Measurements from ENCODE around the gene SLC39A11. TPM values are rescaled to one million over a fixed set of nuclear protein-coding genes. Genes with fewer than 3 reads are reported as not detected.

SLC39A11 gene
- total and polyA plus RNA-seq, 2 of the 13 experiments (the other 11 are each of a cell fraction or from before 2014, with no cell fraction given) = 17.2 to 31.5 TPM

DNA sequence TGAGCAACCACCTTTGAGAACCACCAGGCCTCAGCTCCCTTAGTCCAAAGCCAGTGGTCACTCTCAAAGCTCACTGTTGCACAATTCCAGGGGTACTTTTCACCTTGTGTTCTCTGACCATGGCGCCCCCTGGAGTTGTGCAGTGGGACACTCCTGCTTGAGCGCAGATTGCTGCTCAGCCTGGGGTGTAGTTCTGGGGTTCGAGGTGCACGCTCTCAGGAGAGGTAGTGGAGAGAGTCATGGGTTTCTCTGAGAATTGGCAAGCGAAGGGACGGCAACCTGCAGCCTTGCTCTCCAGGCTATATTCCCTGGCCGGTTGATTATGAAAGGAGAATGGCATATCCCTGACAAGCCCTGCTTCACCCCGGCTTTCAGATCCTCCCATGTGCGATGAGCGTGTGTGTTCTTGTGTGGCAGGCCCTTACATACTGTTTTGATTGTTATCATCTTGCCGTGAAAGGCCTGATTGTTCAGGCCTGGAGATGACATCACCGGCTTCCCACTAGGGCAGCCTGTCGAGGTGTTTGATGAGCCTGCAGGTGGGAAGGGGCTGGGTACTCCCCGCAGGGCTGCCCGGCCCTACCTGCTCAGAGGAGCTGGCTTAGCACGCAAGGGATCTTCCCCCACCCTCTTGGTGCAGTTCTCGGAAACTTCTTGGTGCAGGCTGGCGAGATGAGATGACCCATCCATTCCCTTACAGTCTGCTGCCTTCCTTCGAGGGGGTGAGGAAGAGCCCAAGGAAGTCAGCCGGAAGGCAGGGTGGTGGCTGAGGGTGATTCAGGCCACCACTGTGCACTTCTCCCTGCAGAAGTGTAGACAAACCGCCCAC is 431.2 kb downstream of the SLC39A11 start (continued):
- TF ChIP-seq, protein P1, sequence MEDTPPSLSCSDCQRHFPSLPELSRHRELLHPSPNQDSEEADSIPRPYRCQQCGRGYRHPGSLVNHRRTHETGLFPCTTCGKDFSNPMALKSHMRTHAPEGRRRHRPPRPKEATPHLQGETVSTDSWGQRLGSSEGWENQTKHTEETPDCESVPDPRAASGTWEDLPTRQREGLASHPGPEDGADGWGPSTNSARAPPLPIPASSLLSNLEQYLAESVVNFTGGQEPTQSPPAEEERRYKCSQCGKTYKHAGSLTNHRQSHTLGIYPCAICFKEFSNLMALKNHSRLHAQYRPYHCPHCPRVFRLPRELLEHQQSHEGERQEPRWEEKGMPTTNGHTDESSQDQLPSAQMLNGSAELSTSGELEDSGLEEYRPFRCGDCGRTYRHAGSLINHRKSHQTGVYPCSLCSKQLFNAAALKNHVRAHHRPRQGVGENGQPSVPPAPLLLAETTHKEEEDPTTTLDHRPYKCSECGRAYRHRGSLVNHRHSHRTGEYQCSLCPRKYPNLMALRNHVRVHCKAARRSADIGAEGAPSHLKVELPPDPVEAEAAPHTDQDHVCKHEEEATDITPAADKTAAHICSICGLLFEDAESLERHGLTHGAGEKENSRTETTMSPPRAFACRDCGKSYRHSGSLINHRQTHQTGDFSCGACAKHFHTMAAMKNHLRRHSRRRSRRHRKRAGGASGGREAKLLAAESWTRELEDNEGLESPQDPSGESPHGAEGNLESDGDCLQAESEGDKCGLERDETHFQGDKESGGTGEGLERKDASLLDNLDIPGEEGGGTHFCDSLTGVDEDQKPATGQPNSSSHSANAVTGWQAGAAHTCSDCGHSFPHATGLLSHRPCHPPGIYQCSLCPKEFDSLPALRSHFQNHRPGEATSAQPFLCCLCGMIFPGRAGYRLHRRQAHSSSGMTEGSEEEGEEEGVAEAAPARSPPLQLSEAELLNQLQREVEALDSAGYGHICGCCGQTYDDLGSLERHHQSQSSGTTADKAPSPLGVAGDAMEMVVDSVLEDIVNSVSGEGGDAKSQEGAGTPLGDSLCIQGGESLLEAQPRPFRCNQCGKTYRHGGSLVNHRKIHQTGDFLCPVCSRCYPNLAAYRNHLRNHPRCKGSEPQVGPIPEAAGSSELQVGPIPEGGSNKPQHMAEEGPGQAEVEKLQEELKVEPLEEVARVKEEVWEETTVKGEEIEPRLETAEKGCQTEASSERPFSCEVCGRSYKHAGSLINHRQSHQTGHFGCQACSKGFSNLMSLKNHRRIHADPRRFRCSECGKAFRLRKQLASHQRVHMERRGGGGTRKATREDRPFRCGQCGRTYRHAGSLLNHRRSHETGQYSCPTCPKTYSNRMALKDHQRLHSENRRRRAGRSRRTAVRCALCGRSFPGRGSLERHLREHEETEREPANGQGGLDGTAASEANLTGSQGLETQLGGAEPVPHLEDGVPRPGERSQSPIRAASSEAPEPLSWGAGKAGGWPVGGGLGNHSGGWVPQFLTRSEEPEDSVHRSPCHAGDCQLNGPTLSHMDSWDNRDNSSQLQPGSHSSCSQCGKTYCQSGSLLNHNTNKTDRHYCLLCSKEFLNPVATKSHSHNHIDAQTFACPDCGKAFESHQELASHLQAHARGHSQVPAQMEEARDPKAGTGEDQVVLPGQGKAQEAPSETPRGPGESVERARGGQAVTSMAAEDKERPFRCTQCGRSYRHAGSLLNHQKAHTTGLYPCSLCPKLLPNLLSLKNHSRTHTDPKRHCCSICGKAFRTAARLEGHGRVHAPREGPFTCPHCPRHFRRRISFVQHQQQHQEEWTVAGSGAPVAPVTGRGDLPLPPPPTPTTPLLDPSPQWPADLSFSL (CRISPR knock-in tag; IDR thresholded peaks at IDR 0.05) = peak; percentile 26; the same call in 1 of the 2 replicates
- TF ChIP-seq SRY (CRISPR knock-in tag; IDR thresholded peaks at IDR 0.05) = no peak
- no peak for TF ChIP-seq TOE1 (CRISPR knock-in tag; IDR thresholded peaks at IDR 0.05)
- peak; percentile 44; the same call in 1 of the 2 replicates for TF ChIP-seq FOXK1 (CRISPR knock-in tag; IDR thresholded peaks at IDR 0.05; ENCODE audit: borderline replicate concordance, low read depth)
- 0 out of 2 replicates have a peak, but pooled peaks have one; percentile 23 for TF ChIP-seq HOXA5 (CRISPR knock-in tag; IDR thresholded peaks at IDR 0.05)
- TF ChIP-seq PRMT3 (CRISPR knock-in tag; IDR thresholded peaks at IDR 0.05; ENCODE audit: borderline replicate concordance, low read depth) = no peak
- no peak for TF ChIP-seq RBFOX2 (IDR thresholded peaks at IDR 0.05; ENCODE audit: low read depth, low read length)
- peak; percentile 69; the same call in 1 of the 2 replicates for TF ChIP-seq CREM (IDR thresholded peaks at IDR 0.05)
- TF ChIP-seq CREM (CRISPR knock-in tag; IDR thresholded peaks at IDR 0.05) = no peak
- TF ChIP-seq ZNF430 (CRISPR knock-in tag; IDR thresholded peaks at IDR 0.05) = 0 out of 2 replicates have a peak, but pooled peaks have one; percentile 42
- TF ChIP-seq, protein P2, sequence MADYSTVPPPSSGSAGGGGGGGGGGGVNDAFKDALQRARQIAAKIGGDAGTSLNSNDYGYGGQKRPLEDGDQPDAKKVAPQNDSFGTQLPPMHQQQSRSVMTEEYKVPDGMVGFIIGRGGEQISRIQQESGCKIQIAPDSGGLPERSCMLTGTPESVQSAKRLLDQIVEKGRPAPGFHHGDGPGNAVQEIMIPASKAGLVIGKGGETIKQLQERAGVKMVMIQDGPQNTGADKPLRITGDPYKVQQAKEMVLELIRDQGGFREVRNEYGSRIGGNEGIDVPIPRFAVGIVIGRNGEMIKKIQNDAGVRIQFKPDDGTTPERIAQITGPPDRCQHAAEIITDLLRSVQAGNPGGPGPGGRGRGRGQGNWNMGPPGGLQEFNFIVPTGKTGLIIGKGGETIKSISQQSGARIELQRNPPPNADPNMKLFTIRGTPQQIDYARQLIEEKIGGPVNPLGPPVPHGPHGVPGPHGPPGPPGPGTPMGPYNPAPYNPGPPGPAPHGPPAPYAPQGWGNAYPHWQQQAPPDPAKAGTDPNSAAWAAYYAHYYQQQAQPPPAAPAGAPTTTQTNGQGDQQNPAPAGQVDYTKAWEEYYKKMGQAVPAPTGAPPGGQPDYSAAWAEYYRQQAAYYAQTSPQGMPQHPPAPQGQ (CRISPR knock-in tag; IDR thresholded peaks at IDR 0.05; ENCODE audit: borderline replicate concordance) = no peak
- TF ChIP-seq SAP130 (CRISPR knock-in tag; IDR thresholded peaks at IDR 0.05; ENCODE audit: low read depth) = peak; percentile 95
- no peak for TF ChIP-seq GRHL1 (CRISPR knock-in tag; conservative IDR thresholded peaks at IDR 0.05)
- no peak for TF ChIP-seq ZHX1 (CRISPR knock-in tag; IDR thresholded peaks at IDR 0.05; ENCODE audit: low read depth)
- TF ChIP-seq ZFP37 (CRISPR knock-in tag; IDR thresholded peaks at IDR 0.05; ENCODE audit: borderline replicate concordance) = no peak

All from HepG2 (cell line).